Stimulated activated naive CD4-positive, alpha-beta T cell treated with Interleukin-2 at 50 U/mL for 16 hours (primary cell): ENCODE results near the gene KIF26A.

Experiments used
- DNase-seq: peaks from one replicate; lab custom pipeline; 2025; lab: John Stamatoyannopoulos, UW

KIF26A gene

GRCh38 chr14:104157016-104157928, 18.9 kb downstream of the KIF26A start:
- DNase-seq, result no peak

GRCh38 chr14:104158827-104159798, 20.7 kb downstream of the KIF26A start:
- DNase-seq, result no peak

GRCh38 chr14:104159990-104160389, 21.6 kb downstream of the KIF26A start:
- DNase-seq, result no peak

GRCh38 chr14:104161602-104162367, 23.4 kb downstream of the KIF26A start:
- no peak for DNase-seq

- DNase-seq, result no peak
Observed at GRCh38 chr14:104162495-104162894, 24.1 kb downstream of the KIF26A start.

GRCh38 chr14:104163541-104163940, 25.2 kb downstream of the KIF26A start:
- no peak for DNase-seq

- DNase-seq, result no peak
Observed at GRCh38 chr14:104164041-104164440, 25.7 kb downstream of the KIF26A start.

GRCh38 chr14:104164512-104164911, 26.1 kb downstream of the KIF26A start:
- no peak for DNase-seq

GRCh38 chr14:104166698-104167097, 28.3 kb downstream of the KIF26A start:
- DNase-seq, result no peak

GRCh38 chr14:104168603-104169002, 30.2 kb downstream of the KIF26A start:
- no peak for DNase-seq

- DNase-seq, result no peak
Observed at GRCh38 chr14:104169005-104169698, 30.8 kb downstream of the KIF26A start.

- DNase-seq, result no peak
Observed at GRCh38 chr14:104169699-104170479, 31.5 kb downstream of the KIF26A start.

GRCh38 chr14:104171029-104171697, 32.8 kb downstream of the KIF26A start:
- no peak for DNase-seq

- DNase-seq, result no peak
Observed at GRCh38 chr14:104171895-104172294, 33.5 kb downstream of the KIF26A start.

- DNase-seq, result no peak
Observed at GRCh38 chr14:104172349-104172748, 34.0 kb downstream of the KIF26A start.

GRCh38 chr14:104172880-104173279, 34.5 kb downstream of the KIF26A start:
- DNase-seq, result no peak

GRCh38 chr14:104174051-104174450, 35.7 kb downstream of the KIF26A start:
- DNase-seq, result no peak

- DNase-seq, result no peak
Observed at GRCh38 chr14:104175041-104175440, 36.7 kb downstream of the KIF26A start.

GRCh38 chr14:104175811-104176210, 37.4 kb downstream of the KIF26A start:
- DNase-seq, result no peak

GRCh38 chr14:104176611-104177010, 38.2 kb downstream of the KIF26A start:
- no peak for DNase-seq
